NCI-H82 (cell line): ENCODE data around the gene SLC22A15.
A peak's percentile ranks its signal among the peaks of the same experiment; 100 is the strongest.
"Not testable (repeated sequence)": the region's sequence is repeated elsewhere in the genome, so short reads cannot be mapped to it uniquely, and the experiment has no call there.

Experiments used
- DNase-seq: peaks from one replicate; lab custom pipeline; 2025; lab: John Stamatoyannopoulos, UW

SLC22A15 gene

GRCh38 chr1:115980998-115981993 is 5.0 kb downstream of the SLC22A15 start:
- DNase-seq: peak; percentile 52

- DNase-seq: no peak
These were observed 6.1 kb downstream of the SLC22A15 start for GRCh38 chr1:115982400-115982799.

GRCh38 chr1:115983584-115983983 is 7.3 kb downstream of the SLC22A15 start:
- DNase-seq: no peak

- DNase-seq: no peak
These were observed 11.3 kb downstream of the SLC22A15 start for GRCh38 chr1:115987623-115988022.

- DNase-seq: no peak
These were observed 12.6 kb downstream of the SLC22A15 start for GRCh38 chr1:115988953-115989352.

GRCh38 chr1:115989699-115990098 is 13.4 kb downstream of the SLC22A15 start:
- DNase-seq: no peak

- DNase-seq: no peak
These were observed 15.6 kb downstream of the SLC22A15 start for GRCh38 chr1:115991909-115992308.

GRCh38 chr1:115997921-115998320 is 21.6 kb downstream of the SLC22A15 start:
- not testable (repeated sequence) for DNase-seq

- DNase-seq: no peak
These were observed 25.6 kb downstream of the SLC22A15 start for GRCh38 chr1:116001739-116002487.

GRCh38 chr1:116002781-116003420 is 26.6 kb downstream of the SLC22A15 start:
- no peak for DNase-seq

- DNase-seq: no peak
These were observed 27.5 kb downstream of the SLC22A15 start for GRCh38 chr1:116003823-116004222.

- no peak for DNase-seq
These were observed 30.2 kb downstream of the SLC22A15 start for GRCh38 chr1:116006486-116006964.

GRCh38 chr1:116008656-116009390 is 32.5 kb downstream of the SLC22A15 start:
- no peak for DNase-seq

GRCh38 chr1:116012716-116013115 is 36.4 kb downstream of the SLC22A15 start:
- DNase-seq: no peak

GRCh38 chr1:116015679-116016078 is 39.4 kb downstream of the SLC22A15 start:
- no peak for DNase-seq

- no peak for DNase-seq
These were observed 41.7 kb downstream of the SLC22A15 start for GRCh38 chr1:116018007-116018406.

- DNase-seq: peak; percentile 58
These were observed 43.4 kb downstream of the SLC22A15 start for GRCh38 chr1:116019653-116020253.

- DNase-seq: peak; percentile 87
These were observed 44.5 kb downstream of the SLC22A15 start for GRCh38 chr1:116020668-116021272.

GRCh38 chr1:116024626-116025025 is 48.3 kb downstream of the SLC22A15 start:
- DNase-seq: no peak

GRCh38 chr1:116026631-116027030 is 50.3 kb downstream of the SLC22A15 start:
- DNase-seq: no peak
